NK-92 (cell line): ENCODE data around the gene ACTR1B.
"Not testable (repeated sequence)": the region's sequence is repeated elsewhere in the genome, so short reads cannot be mapped to it uniquely, and the experiment has no call there.

Source experiments
- DNase-seq: peaks from one replicate; lab custom pipeline; 2025; ENCODE audit not compliant: unreplicated experiment; lab: John Stamatoyannopoulos, UW

Gene ACTR1B

DNA sequence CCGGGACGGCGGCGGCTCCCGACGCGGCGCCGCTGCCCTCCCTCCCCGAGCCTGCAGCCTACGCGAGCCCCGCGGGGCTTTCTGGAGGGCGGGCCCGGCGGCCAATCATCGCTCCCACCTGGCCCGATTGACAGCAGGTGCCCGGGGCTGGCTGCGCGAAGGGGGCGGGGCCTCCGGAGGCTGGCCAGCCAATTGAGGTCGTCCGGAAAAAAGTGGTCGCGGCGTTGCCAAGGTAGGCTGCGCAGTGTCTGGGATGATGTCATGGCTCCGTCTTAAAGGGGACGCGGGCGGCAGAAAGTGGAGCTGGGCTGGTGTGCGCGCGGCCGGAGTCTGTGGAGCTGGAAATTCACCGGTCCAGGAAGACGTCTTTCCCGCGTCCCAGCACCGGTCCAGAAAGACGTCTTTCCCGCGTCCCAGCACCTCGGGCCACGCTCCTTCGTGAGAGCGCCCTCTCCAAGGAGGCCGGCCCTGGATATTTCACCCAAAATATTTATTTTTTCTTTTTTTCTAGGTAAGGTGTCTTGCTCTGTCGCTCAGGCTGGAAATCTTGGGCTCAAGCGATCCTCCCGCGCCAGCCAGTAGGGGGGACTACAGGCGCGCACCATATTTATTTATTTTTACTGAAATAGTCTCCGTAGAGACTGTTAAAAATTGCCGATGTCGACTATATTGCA is at the start of gene ACTR1B:
Gene ACTR1B, minus strand, starts transcription at position 83 of the 674 bp plus-strand sequence. CDS start 154 bp downstream, outside the sequence.
- DNase-seq, result peak; percentile 81

GRCh38 chr2:97712693-97713295 is 49.0 kb upstream of the ACTR1B start:
- no peak for DNase-seq

- not testable (repeated sequence) for DNase-seq
Measured at GRCh38 chr2:97712175-97712574, 48.3 kb upstream of the ACTR1B start.

- DNase-seq, result no peak
Measured at GRCh38 chr2:97711394-97711711, 47.5 kb upstream of the ACTR1B start.

DNA sequence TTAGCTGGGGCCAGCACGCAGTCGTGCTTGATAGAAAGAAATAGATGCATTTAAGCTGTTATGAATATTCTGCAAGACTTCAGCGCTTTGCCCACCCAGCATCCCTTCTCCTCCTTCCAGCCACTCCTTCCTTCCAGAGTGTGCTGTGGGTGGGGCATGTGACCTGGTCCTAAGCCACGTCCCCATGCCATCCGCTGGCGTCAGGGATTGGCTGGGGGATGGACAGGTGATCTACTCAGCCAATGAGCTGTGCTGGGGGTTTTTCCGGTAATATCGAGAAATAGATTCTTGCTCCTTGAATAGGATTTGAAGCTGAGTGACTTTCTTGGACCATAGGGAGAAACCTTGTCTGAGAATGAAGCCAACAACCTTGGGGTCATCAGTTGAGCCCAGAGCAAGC is 44.8 kb upstream of the ACTR1B start:
- DNase-seq, result no peak

GRCh38 chr2:97708048-97708380 is 44.2 kb upstream of the ACTR1B start:
- DNase-seq, result no peak

DNA sequence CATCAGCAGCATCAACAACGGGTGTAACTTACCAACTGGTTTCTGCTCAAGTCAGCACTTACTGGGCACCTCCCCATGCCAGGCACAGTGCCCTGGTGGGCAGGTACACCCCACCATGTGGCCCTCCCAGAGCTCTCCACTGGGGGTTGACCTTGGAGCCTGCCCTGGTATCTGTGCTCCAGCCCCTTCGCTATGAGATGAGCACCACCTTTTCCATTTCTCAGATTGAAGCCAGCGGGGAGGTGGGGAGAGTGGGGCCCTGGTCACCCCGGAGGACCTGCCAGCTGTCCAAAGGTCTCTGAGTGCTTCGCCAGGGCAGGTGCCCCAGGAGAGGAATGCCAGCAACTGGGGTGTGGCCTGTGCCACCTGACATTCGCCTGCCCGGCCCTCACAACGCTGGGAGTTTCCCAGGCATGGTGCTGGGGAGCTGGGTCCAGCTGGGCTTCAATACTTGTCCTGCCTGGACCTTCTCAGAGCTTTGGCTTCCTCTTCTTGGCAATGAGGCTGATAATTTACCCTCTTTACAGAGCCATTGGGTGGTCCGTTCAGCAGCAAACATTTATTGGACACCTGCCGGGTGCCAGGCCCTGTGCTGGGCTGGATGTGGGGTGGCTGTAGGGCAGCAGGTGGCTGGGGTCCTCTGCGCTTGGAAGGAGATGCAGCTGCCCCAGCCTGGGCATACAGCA is 43.7 kb upstream of the ACTR1B start:
- DNase-seq, result no peak

DNA sequence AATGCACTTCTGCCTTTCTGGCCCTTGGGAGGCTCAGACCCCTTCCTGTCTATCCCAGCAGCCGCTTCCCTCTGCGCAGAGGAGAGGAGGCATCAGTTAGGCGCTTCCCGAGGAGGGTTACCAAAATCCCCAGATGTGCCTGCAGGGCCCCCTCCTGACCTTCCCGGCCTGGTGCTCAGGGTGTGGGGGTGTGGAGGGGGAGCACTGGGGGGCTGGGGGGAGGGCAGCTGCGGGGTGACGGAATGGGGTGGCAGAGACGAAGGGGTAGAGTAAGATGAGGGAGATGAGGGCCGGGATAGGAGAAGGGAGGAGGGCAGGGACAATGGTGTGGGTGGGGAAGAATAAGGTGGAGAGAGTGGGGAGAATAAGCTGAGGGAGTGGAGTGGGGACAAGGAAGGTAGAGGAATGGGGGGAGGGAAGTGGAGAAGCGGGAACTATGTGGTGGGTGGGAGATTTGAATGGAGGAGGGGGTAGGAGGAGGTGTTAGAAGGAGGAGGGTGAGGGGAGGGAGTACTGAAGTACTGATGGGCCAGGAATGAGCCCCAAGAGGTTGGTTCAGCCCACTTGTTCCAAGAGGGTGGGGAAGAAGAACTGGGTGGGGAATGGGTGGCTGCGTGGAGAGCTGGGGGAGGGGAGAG is 43.0 kb upstream of the ACTR1B start:
- no peak for DNase-seq

DNA sequence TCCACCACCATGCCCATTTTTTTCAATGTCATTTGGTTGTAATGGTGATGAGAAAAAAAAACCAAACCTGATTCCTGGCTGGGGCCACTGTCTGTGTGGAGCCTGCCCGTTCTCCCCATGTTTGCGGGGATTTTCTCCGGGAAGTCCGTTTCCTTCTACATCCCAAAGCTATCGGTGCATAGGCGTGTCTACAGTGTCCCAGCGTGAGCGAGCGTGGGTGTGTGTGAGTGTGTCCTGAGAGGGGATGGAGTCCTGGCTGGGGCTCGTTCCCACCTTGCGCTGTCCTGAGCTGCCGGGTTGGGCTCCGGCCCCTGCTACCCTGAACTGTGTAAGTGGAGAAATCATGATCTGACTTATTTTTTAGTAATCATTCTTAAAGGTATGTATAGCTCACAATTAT is 42.3 kb upstream of the ACTR1B start:
- DNase-seq, result no peak

DNA sequence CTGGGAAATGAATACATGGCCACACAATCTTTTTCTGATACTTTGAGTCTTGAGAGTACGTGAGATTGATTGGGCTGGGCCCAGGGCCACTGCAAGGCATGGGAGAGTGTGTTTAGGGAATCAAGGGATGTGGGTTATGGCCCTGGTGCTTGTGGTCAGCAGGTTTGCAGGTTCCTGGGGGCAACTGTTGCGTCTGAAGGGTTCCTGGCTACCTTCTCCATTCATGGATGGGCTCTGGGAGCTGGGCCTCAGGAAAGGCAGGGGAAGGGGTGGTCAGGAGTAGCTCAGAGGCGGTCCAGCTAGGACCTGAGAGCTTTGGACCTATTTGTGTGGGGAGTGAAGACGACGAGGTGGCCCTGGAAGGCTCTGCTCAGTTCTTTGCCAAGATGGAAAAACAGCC is 41.1 kb upstream of the ACTR1B start:
- no peak for DNase-seq

- DNase-seq, result no peak
Measured at GRCh38 chr2:97703741-97704140, 39.9 kb upstream of the ACTR1B start.

- DNase-seq, result no peak
Measured at GRCh38 chr2:97702731-97703470, 39.1 kb upstream of the ACTR1B start.

DNA sequence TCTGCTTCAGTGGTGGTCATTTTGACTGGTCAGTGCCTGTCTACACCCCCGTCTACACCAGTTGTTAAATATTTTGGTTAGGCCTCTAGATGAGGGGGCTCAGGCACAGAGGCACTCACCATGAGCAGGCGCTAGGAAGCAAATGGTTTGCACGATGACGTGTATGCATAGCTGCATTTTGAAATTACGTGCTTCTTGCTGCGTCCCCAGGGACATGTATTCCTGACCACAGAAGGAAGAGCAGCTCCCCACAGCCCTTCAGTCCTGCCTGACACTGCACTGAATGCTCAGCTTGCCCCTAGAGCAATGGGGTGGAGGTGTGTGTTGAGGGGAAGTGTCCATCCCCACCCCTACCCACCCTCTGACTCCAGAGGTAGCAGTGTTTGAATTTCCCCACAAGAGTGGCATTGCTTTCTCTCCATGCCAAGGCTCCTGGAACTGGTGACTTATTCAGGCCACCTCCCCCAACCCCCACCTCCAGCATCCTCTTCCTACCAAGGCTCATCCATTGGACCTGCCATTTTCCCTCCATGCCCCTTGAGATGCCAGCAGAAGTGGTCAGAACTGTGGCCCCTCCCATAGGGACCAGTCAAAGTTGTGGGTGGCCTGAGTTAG is 38.1 kb upstream of the ACTR1B start:
- DNase-seq, result no peak

DNA sequence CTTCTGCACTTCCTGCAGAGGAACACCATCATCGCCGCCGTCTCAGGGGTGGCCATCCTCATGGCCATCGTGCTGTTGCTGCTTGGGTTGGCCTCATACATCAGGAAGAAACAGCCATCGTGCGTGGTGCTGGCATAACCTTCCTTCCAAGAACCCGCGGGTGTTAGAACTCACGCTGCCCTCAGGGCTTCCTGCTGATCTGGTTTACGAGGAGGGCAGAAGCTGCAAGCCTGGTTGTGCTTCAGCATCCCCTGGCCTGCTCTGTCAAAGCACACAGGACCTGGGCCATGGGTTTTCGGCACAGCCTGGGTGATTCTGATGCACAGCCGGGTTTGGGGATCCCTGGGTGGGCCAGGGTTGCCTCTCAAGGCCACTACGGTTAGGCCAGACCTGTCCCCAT is 37.3 kb upstream of the ACTR1B start:
- no peak for DNase-seq

- DNase-seq, result no peak
Measured at GRCh38 chr2:97699765-97700444, 36.1 kb upstream of the ACTR1B start.

GRCh38 chr2:97698530-97698929 is 34.7 kb upstream of the ACTR1B start:
- DNase-seq, result no peak

DNA sequence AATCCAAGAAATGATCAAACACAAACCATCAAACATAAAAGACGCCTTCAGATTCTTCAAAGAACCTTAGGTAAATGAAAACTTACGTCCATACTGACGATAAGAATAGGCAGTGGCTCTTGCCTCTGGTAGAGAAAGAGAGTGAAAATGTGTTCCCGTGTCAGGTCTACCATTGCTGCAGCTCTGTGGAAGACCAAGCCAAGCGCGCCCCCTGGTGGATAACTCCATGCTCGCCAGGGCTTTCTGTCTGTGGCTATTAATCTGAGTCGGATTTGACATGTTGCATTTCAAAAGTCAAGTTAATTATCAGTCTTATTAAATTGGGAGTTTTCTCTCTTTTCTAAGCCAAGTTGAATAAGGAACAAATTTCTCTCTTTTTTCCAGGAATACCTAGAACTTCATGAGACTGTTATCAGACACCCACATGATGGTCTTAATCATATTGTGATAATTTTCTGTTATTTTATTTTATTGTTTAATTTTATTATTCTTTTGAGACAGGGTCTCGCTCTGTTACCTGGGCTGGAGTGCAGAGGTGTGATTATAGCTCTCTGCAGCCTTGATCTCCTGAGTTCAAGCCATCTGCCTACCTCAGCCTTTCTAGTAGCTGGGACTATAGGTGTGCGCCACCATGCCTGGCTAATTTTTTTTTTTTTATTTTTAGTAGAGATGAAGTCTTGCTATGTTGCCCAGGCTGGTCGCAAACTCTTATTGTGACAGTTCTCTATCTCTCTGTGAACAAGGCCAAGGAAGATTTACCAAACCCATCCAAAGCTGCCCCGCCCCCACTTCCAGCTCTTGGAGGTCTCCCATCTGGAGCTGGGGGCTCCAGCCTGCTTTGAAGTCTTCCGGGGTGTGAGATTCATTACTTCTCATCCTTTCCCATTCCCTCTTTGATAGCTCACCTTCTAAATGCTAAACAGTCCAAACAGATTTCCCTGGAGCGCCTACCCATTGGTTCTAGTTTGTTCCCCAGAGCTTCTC is 33.7 kb upstream of the ACTR1B start:
- DNase-seq, result peak; percentile 6

GRCh38 chr2:97695744-97696143 is 31.9 kb upstream of the ACTR1B start:
- no peak for DNase-seq

DNA sequence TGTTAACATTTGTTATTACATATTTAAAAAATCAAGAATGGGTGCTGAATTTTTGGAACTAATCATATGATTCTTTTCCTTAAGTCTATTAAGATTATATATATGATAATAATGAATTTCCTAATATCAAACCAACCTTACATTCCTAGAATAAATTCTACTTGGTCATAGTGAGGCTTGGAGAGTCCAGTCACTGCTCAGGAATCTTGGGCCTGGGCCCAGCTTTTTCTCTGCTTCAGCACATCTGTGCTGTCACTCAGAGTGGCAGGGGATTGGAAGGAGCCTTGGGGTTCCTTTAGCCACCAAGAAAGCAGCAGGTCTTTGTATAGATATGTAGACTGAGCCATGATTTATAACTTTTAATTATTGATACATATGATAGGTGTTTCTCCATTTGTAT is 29.6 kb upstream of the ACTR1B start:
- DNase-seq, result no peak
